KMS-11 (cell line): Measurements from ENCODE around the gene ZNF326.

Source experiments
- H2AFZ ChIP-seq: fragments of 200-600 bp; sonication (generic); 2 replicates; pipeline ENCODE4 v1.6.1; 2016; ENCODE audit warnings: antibody characterized with exemption, mixed run types, low read depth
- H3K27ac ChIP-seq: fragments of 200-600 bp; sonication (generic); 2 replicates; pipeline ENCODE4 v1.6.1; 2016; ENCODE audit warnings: mild to moderate bottlenecking, mixed run types
- H3K27me3 ChIP-seq: fragments of 200-600 bp; sonication (generic); 2 replicates; pipeline ENCODE4 v1.6.1; 2017; ENCODE audit warnings: mild to moderate bottlenecking, low read depth, mixed run types, moderate library complexity; ENCODE audit not compliant: insufficient read depth
- H3K36me3 ChIP-seq: fragments of 200-600 bp; sonication (generic); 2 replicates; pipeline ENCODE4 v1.6.1; 2017; ENCODE audit warnings: mild to moderate bottlenecking, mixed run types; ENCODE audit not compliant: insufficient read depth
- H3K4me1 ChIP-seq: fragments of 200-600 bp; sonication (generic); 2 replicates; pipeline ENCODE4 v1.6.1; 2016; ENCODE audit warnings: mild to moderate bottlenecking, low read depth, mixed run types; ENCODE audit not compliant: poor library complexity, severe bottlenecking
- H3K4me2 ChIP-seq: fragments of 200-600 bp; sonication (generic); 2 replicates; pipeline ENCODE4 v1.7.0; 2016; ENCODE audit warnings: mild to moderate bottlenecking, mixed run types
- H3K4me3 ChIP-seq: fragments of 200-600 bp; sonication (generic); IDR thresholded peaks from 2 replicates; pipeline ENCODE4 v1.6.1; 2017; ENCODE audit warnings: low read depth, low read length, mixed read lengths; ENCODE audit not compliant: insufficient read depth
- H3K79me2 ChIP-seq: fragments of 200-600 bp; sonication (generic); 2 replicates; pipeline ENCODE4 v1.6.1; 2016; ENCODE audit warnings: low read depth, mixed run types; ENCODE audit not compliant: insufficient read depth
- H3K9ac ChIP-seq: fragments of 200-600 bp; sonication (generic); 2 replicates; pipeline ENCODE4 v1.6.1; 2016; ENCODE audit warnings: mild to moderate bottlenecking, mixed run types
- H4K20me1 ChIP-seq: fragments of 200-600 bp; sonication (generic); 2 replicates; pipeline ENCODE4 v1.6.1; 2016; ENCODE audit warnings: mild to moderate bottlenecking, mixed run types; ENCODE audit not compliant: insufficient read depth
- TF ChIP-seq, protein P1 (sequence below): fragments of 200-600 bp; sonication (generic); conservative IDR thresholded peaks from 2 replicates; pipeline ENCODE4 v1.6.1; 2017; ENCODE audit warnings: low read depth, mild to moderate bottlenecking, antibody characterized with exemption, low read length, moderate library complexity, mixed read lengths

Gene ZNF326

GRCh38 chr1:90039652-90040051 is 44.7 kb downstream of the ZNF326 start:
- Histone ChIP-seq H3K79me2 (no peaks in the 10 kb centered on the region), H3K27ac (no peak overlapping the region), H3K4me3 (no peak overlapping the region), H3K36me3 (no peaks in the 10 kb centered on the region), H3K9ac (no peak overlapping the region), H4K20me1 (no peaks in the 10 kb centered on the region), H2AFZ (no peak overlapping the region), H3K4me2 (no peak overlapping the region), H3K27me3 (no peaks in the 10 kb centered on the region), H3K4me1 (no peaks in the 10 kb centered on the region)
- TF ChIP-seq, protein P1, sequence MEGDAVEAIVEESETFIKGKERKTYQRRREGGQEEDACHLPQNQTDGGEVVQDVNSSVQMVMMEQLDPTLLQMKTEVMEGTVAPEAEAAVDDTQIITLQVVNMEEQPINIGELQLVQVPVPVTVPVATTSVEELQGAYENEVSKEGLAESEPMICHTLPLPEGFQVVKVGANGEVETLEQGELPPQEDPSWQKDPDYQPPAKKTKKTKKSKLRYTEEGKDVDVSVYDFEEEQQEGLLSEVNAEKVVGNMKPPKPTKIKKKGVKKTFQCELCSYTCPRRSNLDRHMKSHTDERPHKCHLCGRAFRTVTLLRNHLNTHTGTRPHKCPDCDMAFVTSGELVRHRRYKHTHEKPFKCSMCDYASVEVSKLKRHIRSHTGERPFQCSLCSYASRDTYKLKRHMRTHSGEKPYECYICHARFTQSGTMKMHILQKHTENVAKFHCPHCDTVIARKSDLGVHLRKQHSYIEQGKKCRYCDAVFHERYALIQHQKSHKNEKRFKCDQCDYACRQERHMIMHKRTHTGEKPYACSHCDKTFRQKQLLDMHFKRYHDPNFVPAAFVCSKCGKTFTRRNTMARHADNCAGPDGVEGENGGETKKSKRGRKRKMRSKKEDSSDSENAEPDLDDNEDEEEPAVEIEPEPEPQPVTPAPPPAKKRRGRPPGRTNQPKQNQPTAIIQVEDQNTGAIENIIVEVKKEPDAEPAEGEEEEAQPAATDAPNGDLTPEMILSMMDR = no peak

- Histone ChIP-seq H3K4me2 (no peak overlapping the region), H3K4me3 (no peak overlapping the region)
- TF ChIP-seq, protein P1 = no peak
These were observed 48.7 kb downstream of the ZNF326 start for GRCh38 chr1:90043586-90043985.

DNA sequence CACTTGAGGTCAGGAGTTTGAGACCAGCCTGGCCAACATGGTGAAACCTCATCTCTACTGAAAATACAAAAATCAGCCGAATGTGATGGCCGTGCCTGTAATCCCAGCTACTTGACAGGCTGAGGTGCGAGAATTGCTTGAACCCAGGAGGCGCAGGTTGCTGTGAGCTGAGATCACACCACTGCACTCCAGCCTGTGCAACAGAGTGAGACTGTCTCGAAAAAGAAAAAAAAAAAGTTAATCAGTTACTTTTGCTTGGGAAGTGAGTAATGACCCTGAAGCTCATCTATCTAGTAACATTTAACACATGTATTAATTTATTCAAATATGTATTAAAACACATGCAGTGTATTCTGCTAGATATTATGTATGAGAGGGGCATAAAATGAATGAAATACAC is 49.4 kb downstream of the ZNF326 start:
- H3K27me3 ChIP-seq = no peaks in the 10 kb centered on the region
- H3K4me1 ChIP-seq = no peaks in the 10 kb centered on the region
- H3K27ac ChIP-seq = no peak overlapping the region
- TF ChIP-seq, protein P1 = no peak
- no peaks in the 10 kb centered on the region for H3K79me2 ChIP-seq
- no peak overlapping the region for H3K4me3 ChIP-seq
- no peak overlapping the region for H3K4me2 ChIP-seq
- no peak overlapping the region for H2AFZ ChIP-seq
- H3K36me3 ChIP-seq = no peaks in the 10 kb centered on the region
- H4K20me1 ChIP-seq = no peaks in the 10 kb centered on the region
- H3K9ac ChIP-seq = no peak overlapping the region

More at GRCh38 chr1:90043586-90043985, 48.7 kb downstream of the ZNF326 start:
- Histone ChIP-seq H3K27ac (no peak overlapping the region), H2AFZ (no peak overlapping the region), H3K36me3 (no peaks in the 10 kb centered on the region), H3K9ac (no peak overlapping the region), H3K79me2 (no peaks in the 10 kb centered on the region), H3K4me1 (no peaks in the 10 kb centered on the region), H4K20me1 (no peaks in the 10 kb centered on the region), H3K27me3 (no peaks in the 10 kb centered on the region)

- Histone ChIP-seq H3K4me1 (no peaks in the 10 kb centered on the region), H3K4me2 (no peak overlapping the region), H4K20me1 (no peaks in the 10 kb centered on the region), H3K27ac (no peak overlapping the region), H3K27me3 (no peaks in the 10 kb centered on the region), H2AFZ (no peak overlapping the region), H3K79me2 (no peaks in the 10 kb centered on the region), H3K9ac (no peak overlapping the region), H3K4me3 (no peak overlapping the region), H3K36me3 (no peaks in the 10 kb centered on the region)
- TF ChIP-seq, protein P1 = peak; percentile 60
These were observed 51.1 kb downstream of the ZNF326 start for GRCh38 chr1:90045853-90046563.
